Smooth muscle cell of the brain vasculature (primary cell): ENCODE data around the gene MEIS1.

Experiments
- DNase-seq: peaks from one replicate; pipeline ENCODE4 v3.0.0-alpha.2; 2012; ENCODE audit warnings: low read depth, low spot score

Gene MEIS1

GRCh38 chr2:66566726-66567399, 131.9 kb downstream of the MEIS1 start:
- DNase-seq = no peak

- no peak for DNase-seq
Observed at GRCh38 chr2:66567729-66568128, 132.8 kb downstream of the MEIS1 start.

GRCh38 chr2:66568650-66569300, 133.8 kb downstream of the MEIS1 start:
- no peak for DNase-seq

GRCh38 chr2:66569321-66569851, 134.5 kb downstream of the MEIS1 start:
- DNase-seq = no peak

- DNase-seq = no peak
Observed at GRCh38 chr2:66569974-66570373, 135.0 kb downstream of the MEIS1 start.

- DNase-seq = no peak
Observed at GRCh38 chr2:66570471-66570870, 135.5 kb downstream of the MEIS1 start.

- DNase-seq = no peak
Observed at GRCh38 chr2:66571918-66572317, 137.0 kb downstream of the MEIS1 start.

GRCh38 chr2:66572391-66572790, 137.5 kb downstream of the MEIS1 start:
- no peak for DNase-seq

- DNase-seq = no peak
Observed at GRCh38 chr2:66573416-66573815, 138.5 kb downstream of the MEIS1 start.

GRCh38 chr2:66573821-66574233, 138.9 kb downstream of the MEIS1 start:
- DNase-seq = no peak

- DNase-seq = no peak
Observed at GRCh38 chr2:66574701-66575624, 140.0 kb downstream of the MEIS1 start.

- no peak for DNase-seq
Observed at GRCh38 chr2:66575625-66576310, 140.8 kb downstream of the MEIS1 start.

GRCh38 chr2:66576311-66576560, 141.3 kb downstream of the MEIS1 start:
- no peak for DNase-seq

GRCh38 chr2:66576561-66577320, 141.8 kb downstream of the MEIS1 start:
- DNase-seq = no peak

- DNase-seq = no peak
Observed at GRCh38 chr2:66577321-66578053, 142.6 kb downstream of the MEIS1 start.

- no peak for DNase-seq
Observed at GRCh38 chr2:66578054-66578686, 143.2 kb downstream of the MEIS1 start.

GRCh38 chr2:66578687-66579106, 143.8 kb downstream of the MEIS1 start:
- no peak for DNase-seq

- no peak for DNase-seq
Observed at GRCh38 chr2:66579186-66580126, 144.5 kb downstream of the MEIS1 start.
